A549 (cell line): ENCODE measurements around the gene GALNT5. TPM values are rescaled to one million over a fixed set of nuclear protein-coding genes. Genes with fewer than 3 reads are reported as not detected.

Source experiments
- ATAC-seq, 2 experiments: fragments of 200-7000 bp in 1 of 2; fragments of >200 bp in 1 of 2; cut with Nextera tagmentation in 1 of 2; cut with Tn5 transposase in 1 of 2; 3 replicates each; pipeline versions ENCODE4 v1.8.0 to v1.9.1; 2018 to 2020; ENCODE audit warnings: mild to moderate bottlenecking in 1 of 2, moderate library complexity in 1 of 2
- CTCF ChIA-PET: fragments of 300-600 bp; sonication (Branson Sonifier 250); formaldehyde crosslinking; extraction: SDS; loops from one replicate; lab custom pipeline; 2021; ENCODE audit warnings: antibody characterized with exemption, inconsistent platforms; lab: Yijun Ruan, JAX
- POLR2A ChIA-PET: fragments of 350-600 bp; formaldehyde crosslinking; extraction: SDS; loops from one replicate; lab custom pipeline; 2021; ENCODE audit warnings: antibody characterized with exemption, inconsistent platforms; lab: Yijun Ruan, JAX
- DNase-seq, 2 experiments: peaks; one replicate each; pipeline versions ENCODE4 v3.0.0 to v3.0.0-alpha.2; 2011 to 2016; ENCODE audit warnings: low read depth in 1 of 2, low spot score in 1 of 2
- FAIRE-seq: peaks from 2 replicates; lab custom pipeline; 2011; peaks lifted over from hg19 to GRCh38; lab: Jason Lieb, UNC
- H3K27ac ChIP-seq, 2 experiments: fragments of >200 bp; sonication (Bioruptor Twin); formaldehyde crosslinking; 3 replicates each; pipeline ENCODE4 v1.5.1; 2016 to 2017
- H3K4me1 ChIP-seq: fragments of >200 bp; sonication (Bioruptor Twin); formaldehyde crosslinking; 3 replicates; pipeline ENCODE4 v1.6.1; 2016
- H3K4me2 ChIP-seq: fragments of >200 bp; sonication (Bioruptor Twin); formaldehyde crosslinking; 3 replicates; pipeline ENCODE4 v1.6.1; 2016
- H3K4me3 ChIP-seq: fragments of >200 bp; sonication (Bioruptor Twin); formaldehyde crosslinking; 3 replicates; pipeline ENCODE4 v1.5.1; 2016
- H3K9me3 ChIP-seq: fragments of >200 bp; sonication (Bioruptor Twin); formaldehyde crosslinking; 3 replicates; pipeline ENCODE4 v1.6.1; 2016
- CHD4 ChIP-seq: fragments of 200-600 bp; sonication (generic); IDR thresholded peaks from 2 replicates; pipeline ENCODE4 v1.6.1; 2016; ENCODE audit warnings: antibody characterized with exemption, mild to moderate bottlenecking, borderline replicate concordance
- EHMT2 ChIP-seq: fragments of 200-600 bp; sonication (generic); IDR thresholded peaks from 2 replicates; pipeline ENCODE4 v1.6.1; 2016; ENCODE audit warnings: antibody characterized with exemption, low read depth, mild to moderate bottlenecking, moderate library complexity
- FOSL2 ChIP-seq, 2 experiments: fragments of 450-650 bp in 1 of 2; fragments of >200 bp in 1 of 2; sonication (Bioruptor Twin) in 1 of 2; formaldehyde crosslinking; IDR thresholded peaks; 2 replicates each; pipeline versions ENCODE4 v1.5.0 to v1.6.1; 2016 to 2020; ENCODE audit warnings: mild to moderate bottlenecking in 1 of 2, moderate library complexity in 1 of 2
- GATA3 ChIP-seq: IDR thresholded peaks from 2 replicates; pipeline ENCODE4 v1.6.1; 2012; ENCODE audit warnings: borderline replicate concordance
- HDAC2 ChIP-seq: fragments of 200-600 bp; sonication (generic); IDR thresholded peaks from 2 replicates; pipeline ENCODE4 v1.6.1; 2016
- HOXA7 ChIP-seq: fragments of 250-450 bp; sonication (Bioruptor Pico); IDR thresholded peaks from 2 replicates; pipeline ENCODE4 v1.5.0; 2020; ENCODE audit warnings: mild to moderate bottlenecking, moderate library complexity
- HOXB13 ChIP-seq: fragments of 250-450 bp; sonication (Bioruptor Pico); IDR thresholded peaks from 2 replicates; pipeline ENCODE4 v1.5.0; 2020; ENCODE audit warnings: low read depth, mild to moderate bottlenecking, moderate library complexity
- KDM5A ChIP-seq: fragments of 200-600 bp; sonication (generic); IDR thresholded peaks from 2 replicates; pipeline ENCODE4 v1.6.1; 2016; ENCODE audit warnings: antibody characterized with exemption, mild to moderate bottlenecking
- MAFK ChIP-seq: fragments of 450-650 bp; IDR thresholded peaks from 2 replicates; pipeline ENCODE4 v1.6.1; 2014; ENCODE audit not compliant: partially characterized antibody
- POLR2A ChIP-seq: IDR thresholded peaks from 2 replicates; pipeline ENCODE4 v1.6.1; 2012; ENCODE audit warnings: mild to moderate bottlenecking, low read length
- RAD21 ChIP-seq, 2 experiments: fragments of >200 bp in 1 of 2; sonication (Bioruptor Twin) in 1 of 2; formaldehyde crosslinking in 1 of 2; IDR thresholded peaks in 1 of 2; conservative IDR thresholded peaks in 1 of 2; 2 replicates in 1 of 2; 3 replicates in 1 of 2; pipeline ENCODE4 v1.6.1; 2012 to 2018; ENCODE audit warnings: inconsistent platforms in 1 of 2
- RARB ChIP-seq: fragments of 250-450 bp; sonication (Bioruptor Pico); IDR thresholded peaks from 2 replicates; pipeline ENCODE4 v1.8.0; 2021; ENCODE audit warnings: mild to moderate bottlenecking, moderate library complexity
- SMC3 ChIP-seq: fragments of >200 bp; sonication (Bioruptor Twin); formaldehyde crosslinking; IDR thresholded peaks from 3 replicates; pipeline ENCODE4 v1.6.1; 2018; ENCODE audit warnings: inconsistent platforms
- ZC3H11A ChIP-seq: fragments of 450-650 bp; IDR thresholded peaks from 2 replicates; pipeline ENCODE4 v1.6.1; 2014; ENCODE audit warnings: antibody characterized with exemption, mild to moderate bottlenecking
- WGBS: methylation state at CpG from one replicate; pipeline ENCODE4 v1.1.6; 2017; ENCODE audit errors: missing lambda C conversion rate; 5-methylcytosine and 5-hydroxymethylcytosine counted together
- polyA plus RNA-seq, 4 experiments: library from polyadenylated mRNA; depleted of rRNA in 3 of 4; stranded (reverse); fragments of >200 nt; fragmentation: RNase III in 1 of 4; extraction: RNeasy Plus Mini Kit Qiagen cat#74134 plus additional on column Dnase treatment in 1 of 4; gene quantifications; 2 replicates in 3 of 4; 3 replicates in 1 of 4; pipeline ENCODE4 v1.2.3, GENCODE V29; 2011 to 2017
- TF ChIP-seq, protein P1 (sequence below): IDR thresholded peaks from 2 replicates; pipeline ENCODE4 v1.6.1; 2012
- TF ChIP-seq, protein P2 (sequence below): fragments of 150-350 bp; IDR thresholded peaks from 2 replicates; pipeline ENCODE4 v1.6.1; 2014; ENCODE audit warnings: low read depth, mild to moderate bottlenecking, low read length
- TF ChIP-seq, protein P3 (sequence below): IDR thresholded peaks from 2 replicates; pipeline ENCODE4 v1.6.1; 2012; ENCODE audit warnings: low read depth, borderline replicate concordance
- TF ChIP-seq, protein P4 (sequence below): fragments of 200-600 bp; sonication (generic); IDR thresholded peaks from 2 replicates; pipeline ENCODE4 v1.6.1; 2016; ENCODE audit warnings: antibody characterized with exemption, mild to moderate bottlenecking, moderate library complexity
- TF ChIP-seq, protein P5 (sequence below): fragments of 450-650 bp; IDR thresholded peaks from 2 replicates; pipeline ENCODE4 v1.6.1; 2014; ENCODE audit warnings: antibody characterized with exemption

GALNT5 gene
- polyA plus RNA-seq, 2 of the 4 experiments (the other 2 are of a cell fraction), result 2.9 to 3.0 TPM

DNA sequence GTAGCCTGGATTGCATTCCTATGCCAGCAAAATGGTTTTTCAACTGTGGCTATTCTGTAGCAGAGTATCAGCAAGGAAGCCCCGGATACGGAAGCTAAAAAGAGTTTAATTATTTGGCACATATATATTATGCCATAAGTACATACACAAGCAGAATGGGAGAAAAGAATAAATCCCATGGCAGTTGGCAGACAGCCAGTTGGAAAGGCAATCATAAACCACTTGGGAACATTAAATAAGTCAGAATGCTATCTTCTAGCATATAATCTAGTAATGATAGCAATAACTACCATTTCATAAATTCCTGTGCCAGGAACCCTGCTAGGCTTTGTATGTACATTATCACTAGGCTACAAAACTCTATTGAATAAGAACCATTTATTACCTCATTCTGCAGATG is 26.0 kb downstream of the GALNT5 start (continued):
- TF ChIP-seq, protein P1, sequence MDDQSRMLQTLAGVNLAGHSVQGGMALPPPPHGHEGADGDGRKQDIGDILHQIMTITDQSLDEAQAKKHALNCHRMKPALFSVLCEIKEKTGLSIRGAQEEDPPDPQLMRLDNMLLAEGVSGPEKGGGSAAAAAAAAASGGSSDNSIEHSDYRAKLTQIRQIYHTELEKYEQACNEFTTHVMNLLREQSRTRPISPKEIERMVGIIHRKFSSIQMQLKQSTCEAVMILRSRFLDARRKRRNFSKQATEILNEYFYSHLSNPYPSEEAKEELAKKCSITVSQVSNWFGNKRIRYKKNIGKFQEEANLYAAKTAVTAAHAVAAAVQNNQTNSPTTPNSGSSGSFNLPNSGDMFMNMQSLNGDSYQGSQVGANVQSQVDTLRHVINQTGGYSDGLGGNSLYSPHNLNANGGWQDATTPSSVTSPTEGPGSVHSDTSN, result no peak
- TF ChIP-seq MAFK (no peak), HOXB13 (no peak), HOXA7 (CRISPR knock-in tag) (no peak), EHMT2 (no peak), SMC3 (no peak), FOSL2 (IDR thresholded peaks at IDR 0.05) (no peak), FOSL2 (CRISPR knock-in tag; IDR thresholded peaks at IDR 0.05) (no peak), GATA3 (no peak), KDM5A (no peak)
- TF ChIP-seq, protein P2, sequence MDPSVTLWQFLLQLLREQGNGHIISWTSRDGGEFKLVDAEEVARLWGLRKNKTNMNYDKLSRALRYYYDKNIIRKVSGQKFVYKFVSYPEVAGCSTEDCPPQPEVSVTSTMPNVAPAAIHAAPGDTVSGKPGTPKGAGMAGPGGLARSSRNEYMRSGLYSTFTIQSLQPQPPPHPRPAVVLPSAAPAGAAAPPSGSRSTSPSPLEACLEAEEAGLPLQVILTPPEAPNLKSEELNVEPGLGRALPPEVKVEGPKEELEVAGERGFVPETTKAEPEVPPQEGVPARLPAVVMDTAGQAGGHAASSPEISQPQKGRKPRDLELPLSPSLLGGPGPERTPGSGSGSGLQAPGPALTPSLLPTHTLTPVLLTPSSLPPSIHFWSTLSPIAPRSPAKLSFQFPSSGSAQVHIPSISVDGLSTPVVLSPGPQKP, result no peak
- TF ChIP-seq, protein P3, sequence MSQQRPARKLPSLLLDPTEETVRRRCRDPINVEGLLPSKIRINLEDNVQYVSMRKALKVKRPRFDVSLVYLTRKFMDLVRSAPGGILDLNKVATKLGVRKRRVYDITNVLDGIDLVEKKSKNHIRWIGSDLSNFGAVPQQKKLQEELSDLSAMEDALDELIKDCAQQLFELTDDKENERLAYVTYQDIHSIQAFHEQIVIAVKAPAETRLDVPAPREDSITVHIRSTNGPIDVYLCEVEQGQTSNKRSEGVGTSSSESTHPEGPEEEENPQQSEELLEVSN, result no peak

DNA sequence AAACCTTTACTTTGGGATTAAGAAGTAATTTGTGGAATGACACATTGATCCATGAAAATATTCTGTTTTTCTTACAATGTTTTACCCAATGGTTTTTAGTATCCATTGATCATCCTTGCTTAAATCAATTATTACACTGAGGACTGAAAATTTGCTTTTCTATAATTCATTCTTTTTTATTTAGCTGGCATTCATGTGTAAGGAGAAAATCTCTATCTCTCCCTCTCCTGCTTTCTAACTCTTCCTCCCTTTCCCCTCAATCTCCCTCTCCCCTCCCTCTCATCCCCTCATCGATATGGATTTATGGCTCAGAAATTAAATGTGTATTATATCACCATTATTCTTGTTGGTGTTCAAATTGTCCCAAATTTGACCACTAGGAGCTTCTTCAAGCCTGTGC is 29.7 kb downstream of the GALNT5 start:
- Histone ChIP-seq H3K9me3 (no peaks in the 10 kb centered on the region), H3K4me1 (peaks cover 17% of the 10 kb centered on the region), H3K4me2 (no peak overlapping the region), H3K27ac (no peak overlapping the region), H3K4me3 (no peak overlapping the region)
- TF ChIP-seq, protein P4, sequence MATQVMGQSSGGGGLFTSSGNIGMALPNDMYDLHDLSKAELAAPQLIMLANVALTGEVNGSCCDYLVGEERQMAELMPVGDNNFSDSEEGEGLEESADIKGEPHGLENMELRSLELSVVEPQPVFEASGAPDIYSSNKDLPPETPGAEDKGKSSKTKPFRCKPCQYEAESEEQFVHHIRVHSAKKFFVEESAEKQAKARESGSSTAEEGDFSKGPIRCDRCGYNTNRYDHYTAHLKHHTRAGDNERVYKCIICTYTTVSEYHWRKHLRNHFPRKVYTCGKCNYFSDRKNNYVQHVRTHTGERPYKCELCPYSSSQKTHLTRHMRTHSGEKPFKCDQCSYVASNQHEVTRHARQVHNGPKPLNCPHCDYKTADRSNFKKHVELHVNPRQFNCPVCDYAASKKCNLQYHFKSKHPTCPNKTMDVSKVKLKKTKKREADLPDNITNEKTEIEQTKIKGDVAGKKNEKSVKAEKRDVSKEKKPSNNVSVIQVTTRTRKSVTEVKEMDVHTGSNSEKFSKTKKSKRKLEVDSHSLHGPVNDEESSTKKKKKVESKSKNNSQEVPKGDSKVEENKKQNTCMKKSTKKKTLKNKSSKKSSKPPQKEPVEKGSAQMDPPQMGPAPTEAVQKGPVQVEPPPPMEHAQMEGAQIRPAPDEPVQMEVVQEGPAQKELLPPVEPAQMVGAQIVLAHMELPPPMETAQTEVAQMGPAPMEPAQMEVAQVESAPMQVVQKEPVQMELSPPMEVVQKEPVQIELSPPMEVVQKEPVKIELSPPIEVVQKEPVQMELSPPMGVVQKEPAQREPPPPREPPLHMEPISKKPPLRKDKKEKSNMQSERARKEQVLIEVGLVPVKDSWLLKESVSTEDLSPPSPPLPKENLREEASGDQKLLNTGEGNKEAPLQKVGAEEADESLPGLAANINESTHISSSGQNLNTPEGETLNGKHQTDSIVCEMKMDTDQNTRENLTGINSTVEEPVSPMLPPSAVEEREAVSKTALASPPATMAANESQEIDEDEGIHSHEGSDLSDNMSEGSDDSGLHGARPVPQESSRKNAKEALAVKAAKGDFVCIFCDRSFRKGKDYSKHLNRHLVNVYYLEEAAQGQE, result no peak
- TF ChIP-seq CHD4 (no peak), HDAC2 (no peak), SMC3 (no peak), RAD21 (conservative IDR thresholded peaks at IDR 0.05 in 1 of 2, IDR thresholded peaks at IDR 0.05 in 1 of 2) (no peak), POLR2A (no peak), HOXA7 (CRISPR knock-in tag) (no peak), RARB (no peak), ZC3H11A (no peak)
- TF ChIP-seq, protein P5, sequence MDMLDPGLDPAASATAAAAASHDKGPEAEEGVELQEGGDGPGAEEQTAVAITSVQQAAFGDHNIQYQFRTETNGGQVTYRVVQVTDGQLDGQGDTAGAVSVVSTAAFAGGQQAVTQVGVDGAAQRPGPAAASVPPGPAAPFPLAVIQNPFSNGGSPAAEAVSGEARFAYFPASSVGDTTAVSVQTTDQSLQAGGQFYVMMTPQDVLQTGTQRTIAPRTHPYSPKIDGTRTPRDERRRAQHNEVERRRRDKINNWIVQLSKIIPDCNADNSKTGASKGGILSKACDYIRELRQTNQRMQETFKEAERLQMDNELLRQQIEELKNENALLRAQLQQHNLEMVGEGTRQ, result no peak
- no peak for FAIRE-seq
- WGBS, result 79% methylated on average over 1 of the region's 1 CpG
- ATAC-seq, result no peak
- ChIA-PET POLR2A (no interaction called here), CTCF (interaction anchor here (1.3 to 2.6 kb wide), 3 partner anchors 15 to 41 kb away, joined by 3 to 13 read pairs (median 4); no protein-coding TSS in a partner anchor)
- DNase-seq, result no peak
